H1 (cell line): ENCODE data around the gene APOL6. TPM values are rescaled to one million over a fixed set of nuclear protein-coding genes. Genes with fewer than 3 reads are reported as not detected.

Source experiments
- CTCF ChIA-PET: fragments of 300-600 bp; sonication (Branson Sonifier 250); formaldehyde crosslinking; loops from one replicate; lab custom pipeline; 2021; ENCODE audit not compliant: partially characterized antibody; lab: Charles Lee
- POLR2A ChIA-PET: fragments of 300-600 bp; sonication (Branson Sonifier 250); formaldehyde crosslinking; loops from one replicate; lab custom pipeline; 2021; ENCODE audit warnings: inconsistent platforms; ENCODE audit not compliant: partially characterized antibody; lab: Charles Lee
- DNase-seq, 2 experiments: peaks; one replicate each; pipeline versions ENCODE4 v3.0.0 to v3.0.0-alpha.2; 2010 to 2022; ENCODE audit warnings: low spot score in 2 of 2, low read depth in 1 of 2, mixed read lengths in 1 of 2
- FAIRE-seq: peaks from 2 replicates; lab custom pipeline; 2011; peaks lifted over from hg19 to GRCh38; lab: Jason Lieb, UNC
- H2AFZ ChIP-seq: 2 replicates; pipeline ENCODE4 v1.8.1; 2012; ENCODE audit warnings: low read length, inconsistent platforms
- H2AK5ac ChIP-seq: 2 replicates; pipeline ENCODE4 v1.6.1; 2013; ENCODE audit warnings: low read depth, low read length
- H2BK120ac ChIP-seq: replicated peaks from 2 replicates; pipeline ENCODE3; 2013; ENCODE audit warnings: low read depth, low read length, inconsistent platforms
- H2BK12ac ChIP-seq: 2 replicates; pipeline ENCODE4 v1.6.1; 2013; ENCODE audit warnings: low read depth, low read length
- H2BK15ac ChIP-seq: 2 replicates; pipeline ENCODE4 v1.6.1; 2013; ENCODE audit warnings: low read length
- H2BK20ac ChIP-seq: 2 replicates; pipeline ENCODE4 v1.6.1; 2013; ENCODE audit warnings: low read length
- H2BK5ac ChIP-seq: 2 replicates; pipeline ENCODE4 v1.6.1; 2013; ENCODE audit warnings: low read depth, low read length
- H3K14ac ChIP-seq: 2 replicates; pipeline ENCODE4 v1.6.1; 2013; ENCODE audit warnings: inconsistent platforms; ENCODE audit not compliant: insufficient read length
- H3K18ac ChIP-seq: 2 replicates; pipeline ENCODE4 v1.6.1; 2013; ENCODE audit warnings: low read length; ENCODE audit errors: extremely low read depth
- H3K23ac ChIP-seq: 2 replicates; pipeline ENCODE4 v1.6.1; 2013; ENCODE audit warnings: inconsistent platforms; ENCODE audit not compliant: insufficient read length
- H3K23me2 ChIP-seq: 2 replicates; pipeline ENCODE4 v1.6.1; 2013; ENCODE audit warnings: low read depth, low read length
- H3K27ac ChIP-seq: 2 replicates; pipeline ENCODE4 v1.6.1; 2011; ENCODE audit warnings: low read depth, low read length, inconsistent platforms
- H3K27me3 ChIP-seq, 4 experiments: replicated peaks in 1 of 4; 1 replicate in 1 of 4; 2 replicates in 3 of 4; pipeline versions ENCODE4 v1.6.1 to v1.8.1; 2011 to 2013; ENCODE audit warnings: low read length in 3 of 4, mild to moderate bottlenecking in 3 of 4, inconsistent platforms in 2 of 4, mixed read lengths in 2 of 4, moderate library complexity in 1 of 4; ENCODE audit not compliant: control insufficient read depth in 3 of 4, insufficient read depth in 3 of 4; ENCODE audit errors: extremely low read depth in 1 of 4
- H3K36me3 ChIP-seq, 4 experiments: 2 replicates each; pipeline versions ENCODE4 v1.6.1 to v1.8.1; 2011 to 2013; ENCODE audit warnings: mild to moderate bottlenecking in 4 of 4, low read length in 3 of 4, moderate library complexity in 2 of 4, control low read depth in 1 of 4, inconsistent platforms in 1 of 4; ENCODE audit not compliant: insufficient read depth in 4 of 4, control insufficient read depth in 2 of 4
- H3K4ac ChIP-seq: replicated peaks from 2 replicates; pipeline ENCODE3; 2013; ENCODE audit warnings: low read length, low read depth, mixed read lengths, inconsistent platforms; ENCODE audit not compliant: insufficient read length
- H3K4me1 ChIP-seq, 4 experiments: replicated peaks in 1 of 4; 1 replicate in 1 of 4; 2 replicates in 3 of 4; pipeline versions ENCODE4 v1.6.1 to v1.8.1; 2011 to 2013; ENCODE audit warnings: low read length in 3 of 4, inconsistent platforms in 2 of 4, mixed read lengths in 1 of 4; ENCODE audit not compliant: insufficient read depth in 4 of 4, control insufficient read depth in 3 of 4
- H3K4me2 ChIP-seq, 2 experiments: 2 replicates each; pipeline versions ENCODE4 v1.6.1 to v1.8.1; 2011 to 2013; ENCODE audit warnings: low read depth in 2 of 2, low read length in 2 of 2, control low read depth in 1 of 2, inconsistent platforms in 1 of 2, mild to moderate bottlenecking in 1 of 2; ENCODE audit not compliant: insufficient read depth in 1 of 2
- H3K4me3 ChIP-seq, 4 experiments: fragments of 200-600, 300-600 bp in 1 of 4; sonication (generic), shearing (Covaris generic), sonication (Bioruptor Twin) in 1 of 4; 2 replicates each; pipeline versions ENCODE4 v1.5.1 to v1.8.1; 2011 to 2016; ENCODE audit warnings: low read length in 4 of 4, low read depth in 3 of 4, control low read depth in 2 of 4, inconsistent platforms in 2 of 4, mild to moderate bottlenecking in 2 of 4, mixed read lengths in 1 of 4, moderate library complexity in 1 of 4; ENCODE audit not compliant: insufficient read depth in 2 of 4; ENCODE audit errors: extremely low read depth in 1 of 4
- H3K56ac ChIP-seq: replicated peaks from 2 replicates; pipeline ENCODE3; 2013; ENCODE audit warnings: low read depth, mild to moderate bottlenecking, mixed read lengths, low read length, inconsistent platforms; ENCODE audit not compliant: insufficient read length
- H3K79me1 ChIP-seq: 2 replicates; pipeline ENCODE4 v1.6.1; 2013; ENCODE audit warnings: low read depth, low read length, control low read depth
- H3K79me2 ChIP-seq, 2 experiments: 2 replicates each; pipeline versions ENCODE4 v1.6.1 to v1.8.1; 2012 to 2013; ENCODE audit warnings: low read length in 2 of 2, mild to moderate bottlenecking in 2 of 2, inconsistent platforms in 1 of 2; ENCODE audit not compliant: insufficient read depth in 2 of 2, control insufficient read depth in 1 of 2
- H3K9ac ChIP-seq, 4 experiments: replicated peaks in 1 of 4; 1 replicate in 1 of 4; 2 replicates in 3 of 4; pipeline versions ENCODE4 v1.6.1 to v1.8.1; 2011 to 2013; ENCODE audit warnings: low read depth in 3 of 4, low read length in 3 of 4, control low read depth in 2 of 4, mild to moderate bottlenecking in 2 of 4, moderate library complexity in 2 of 4, inconsistent platforms in 1 of 4; ENCODE audit errors: extremely low read depth in 1 of 4
- H3K9me3 ChIP-seq, 2 experiments: 2 replicates each; pipeline versions ENCODE4 v1.6.1 to v1.8.1; 2012 to 2013; ENCODE audit warnings: mild to moderate bottlenecking in 2 of 2, moderate library complexity in 2 of 2, control low read depth in 1 of 2, inconsistent platforms in 1 of 2, low read depth in 1 of 2, low read length in 1 of 2, mixed read lengths in 1 of 2; ENCODE audit not compliant: insufficient read depth in 2 of 2
- H4K20me1 ChIP-seq, 2 experiments: replicated peaks in 1 of 2; 2 replicates each; pipeline versions ENCODE3 to v1.8.1; 2011 to 2013; ENCODE audit warnings: inconsistent platforms in 2 of 2, low read length in 2 of 2, mild to moderate bottlenecking in 1 of 2; ENCODE audit not compliant: insufficient read depth in 2 of 2, control insufficient read depth in 1 of 2
- H4K5ac ChIP-seq: 2 replicates; pipeline ENCODE4 v1.6.1; 2013; ENCODE audit warnings: low read length, low read depth, mixed read lengths, inconsistent platforms; ENCODE audit not compliant: insufficient read length
- H4K8ac ChIP-seq: 2 replicates; pipeline ENCODE4 v1.8.0; 2013; ENCODE audit warnings: mild to moderate bottlenecking, moderate library complexity, low read length, inconsistent platforms; ENCODE audit not compliant: insufficient read depth; ENCODE audit errors: extremely low read depth
- H4K91ac ChIP-seq: replicated peaks from 2 replicates; pipeline ENCODE3; 2013; ENCODE audit warnings: low read length, mixed read lengths, inconsistent platforms; ENCODE audit not compliant: insufficient read length
- FOSL1 ChIP-seq: IDR thresholded peaks from 2 replicates; pipeline ENCODE4 v1.6.1; 2011; ENCODE audit warnings: mild to moderate bottlenecking, low read depth, low read length, moderate library complexity; ENCODE audit not compliant: insufficient read depth
- GABPA ChIP-seq: IDR thresholded peaks from 2 replicates; pipeline ENCODE4 v1.6.1; 2011; ENCODE audit warnings: mild to moderate bottlenecking, low read length, moderate library complexity, borderline replicate concordance; ENCODE audit not compliant: insufficient read depth
- POLR2AphosphoS5 ChIP-seq: IDR thresholded peaks from 2 replicates; pipeline ENCODE4 v1.6.1; 2011; ENCODE audit warnings: low read depth, low read length
- RAD21 ChIP-seq, 2 experiments: IDR thresholded peaks in 1 of 2; conservative IDR thresholded peaks in 1 of 2; 2 replicates each; pipeline ENCODE4 v1.6.1; 2011; ENCODE audit warnings: low read depth in 2 of 2, low read length in 2 of 2, improper control_type of control experiment in 1 of 2, inconsistent platforms in 1 of 2, mild to moderate bottlenecking in 1 of 2, moderate library complexity in 1 of 2
- RBBP5 ChIP-seq: IDR thresholded peaks from 2 replicates; pipeline ENCODE4 v1.7.1; 2012; ENCODE audit warnings: low read depth, mild to moderate bottlenecking, inconsistent platforms, low read length, moderate library complexity, borderline replicate concordance
- WGBS, 2 experiments: shearing (Covaris generic) in 1 of 2; methylation state at CpG; one replicate each; pipeline versions ENCODE4 v1.1.6 to v1.1.7; 2013 to 2015; ENCODE audit warnings: low lambda C conversion rate in 2 of 2, mixed read lengths in 2 of 2, inconsistent platforms in 1 of 2, low coverage in 1 of 2, missing lambda C conversion rate in 1 of 2; ENCODE audit not compliant: insufficient replicate concordance in 2 of 2, insufficient coverage in 1 of 2, insufficient read length in 1 of 2; ENCODE audit errors: extremely low coverage in 1 of 2, missing lambda C conversion rate in 1 of 2; 5-methylcytosine and 5-hydroxymethylcytosine counted together
- polyA plus RNA-seq, 7 experiments: library from polyadenylated mRNA; depleted of rRNA in 3 of 7; stranded (reverse) in 5 of 7; unstranded in 2 of 7; fragments of >200 nt in 5 of 7; fragments of 200-250 nt in 2 of 7; gene quantifications; 1 replicate in 5 of 7; 2 replicates in 1 of 7; 4 replicates in 1 of 7; pipeline versions ENCODE4 v1.2.1 to v1.2.3, GENCODE V29; 2011 to 2013; ENCODE audit warnings: missing spikeins in 2 of 7, mixed read lengths in 2 of 7
- total RNA-seq: library from RNA; stranded (reverse); fragmentation: NEBNext Ultra II Directional; extraction: Animal tissue kit (Norgen Biotek cat#: 25700); gene quantifications from 2 replicates; pipeline ENCODE4 v1.2.1, GENCODE V29; 2021
- TF ChIP-seq, protein P1 (sequence below): IDR thresholded peaks from 2 replicates; pipeline ENCODE4 v1.6.1; 2012; ENCODE audit warnings: inconsistent platforms

APOL6 gene
- total and polyA plus RNA-seq, 2 of the 8 experiments (the other 6 are each of a cell fraction or from before 2014, with no cell fraction given): 0.06 to 0.13 TPM

DNA sequence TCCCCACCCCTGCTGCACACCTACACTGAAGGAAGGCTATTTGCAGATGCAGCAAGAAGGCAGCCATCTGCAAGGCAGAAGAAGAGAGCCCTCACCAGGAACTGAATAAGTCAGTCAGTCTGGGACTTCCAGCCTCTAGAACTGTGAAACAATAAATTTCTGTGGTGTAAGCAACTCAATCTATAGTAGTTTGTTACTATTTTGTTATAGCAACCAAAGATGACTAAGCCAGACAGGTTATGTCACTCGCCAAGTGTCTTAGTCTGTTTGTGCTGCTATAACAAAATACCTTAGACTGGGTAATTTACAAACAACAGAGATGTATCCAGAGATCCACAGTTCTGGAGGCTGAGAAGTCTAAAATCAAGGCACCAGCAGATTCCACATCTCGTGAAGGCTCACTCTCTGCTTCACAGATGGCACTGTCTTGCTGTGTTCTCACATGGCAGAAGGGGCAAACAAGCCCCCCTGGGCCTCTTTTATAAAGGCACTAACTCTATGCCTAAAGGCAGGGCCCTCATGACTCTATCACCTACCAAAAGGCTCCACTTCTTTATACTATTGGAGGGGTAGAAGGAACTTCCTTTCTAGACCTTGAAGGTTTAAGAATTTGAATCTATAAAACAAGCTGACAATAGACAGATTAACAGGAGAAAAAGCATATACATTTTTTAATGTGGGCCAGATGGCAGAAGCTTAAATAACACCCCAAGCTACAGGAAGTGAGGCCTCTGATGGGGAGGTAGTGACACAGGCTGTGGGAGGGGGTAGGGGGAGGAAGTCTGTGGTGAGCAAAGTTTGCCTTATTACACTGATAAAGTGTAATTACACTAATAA, 12.3 kb downstream of the APOL6 start:
- Histone ChIP-seq H2BK15ac (no peak overlapping the region), H2AK5ac (no peak overlapping the region), H4K8ac (no peak overlapping the region), H3K4me3 (no peak overlapping the region), H3K27me3 (no peaks in the 10 kb centered on the region), H4K20me1 (no peaks in the 10 kb centered on the region), H3K79me1 (no peaks in the 10 kb centered on the region), H2AFZ (no peak overlapping the region), H3K9ac (no peak overlapping the region), H3K27ac (no peak overlapping the region), H3K79me2 (no peaks in the 10 kb centered on the region), H3K4me1 (peaks cover 0 to 10% (median 4%) of the 10 kb centered on the region in 4 experiments; a peak in 2 of 7 replicates), H2BK5ac (no peak overlapping the region), H3K56ac (no peak overlapping the region), H2BK20ac (no peak overlapping the region), H2BK120ac (no peak overlapping the region), H3K36me3 (peaks cover 0 to 4% (median 1%) of the 10 kb centered on the region in 4 experiments; a peak in 2 of 8 replicates), H3K9me3 (peaks cover 10 to 14% of the 10 kb centered on the region in 2 experiments), H3K23me2 (no peaks in the 10 kb centered on the region), H3K4me2 (no peak overlapping the region), H3K14ac (no peak overlapping the region)
- 89% methylated on average over 2 of the region's 2 CpGs; no CpG with 5 or more reads in 1 of the 2 experiments for WGBS, 2 experiments
- ChIA-PET CTCF (interaction anchor here (0.6 to 2.0 kb wide), 3 partner anchors 24 to 113 kb away, joined by 3 to 6 read pairs (median 4); no protein-coding TSS in a partner anchor), POLR2A (no interaction called here)
- DNase-seq: no peak
- TF ChIP-seq, protein P1, sequence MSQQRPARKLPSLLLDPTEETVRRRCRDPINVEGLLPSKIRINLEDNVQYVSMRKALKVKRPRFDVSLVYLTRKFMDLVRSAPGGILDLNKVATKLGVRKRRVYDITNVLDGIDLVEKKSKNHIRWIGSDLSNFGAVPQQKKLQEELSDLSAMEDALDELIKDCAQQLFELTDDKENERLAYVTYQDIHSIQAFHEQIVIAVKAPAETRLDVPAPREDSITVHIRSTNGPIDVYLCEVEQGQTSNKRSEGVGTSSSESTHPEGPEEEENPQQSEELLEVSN: no peak
- no peak for TF ChIP-seq POLR2AphosphoS5
- TF ChIP-seq RBBP5: no peak
- TF ChIP-seq GABPA: no peak
- TF ChIP-seq RAD21 (IDR thresholded peaks at IDR 0.05 in 1 of 2, conservative IDR thresholded peaks at IDR 0.05 in 1 of 2; ENCODE audit: low read depth in 2 of 2, low read length in 2 of 2): no peak
- no peak for TF ChIP-seq FOSL1
- TF ChIP-seq, all 59 proteins: peak for 0
- Histone ChIP-seq H3K18ac (no peak overlapping the region), H4K91ac (no peak overlapping the region), H3K23ac (no peak overlapping the region), H4K5ac (no peak overlapping the region), H2BK12ac (no peak overlapping the region), H3K4ac (no peak overlapping the region)
- no peak for FAIRE-seq
